Fibroblast of lung (primary cell): Measurements from ENCODE around the gene DRG1.

Experiments used
- CTCF ChIP-seq, 2 donors: IDR thresholded peaks in 1 of 2; conservative IDR thresholded peaks in 1 of 2; 1 replicate in 1 of 2; 2 replicates in 1 of 2; pipeline ENCODE4 v1.5.1; 2011 to 2012; ENCODE audit warnings: low read length in 2 of 2, control low read depth in 1 of 2, inconsistent platforms in 1 of 2, low read depth in 1 of 2, mild to moderate bottlenecking in 1 of 2
- EZH2 ChIP-seq: IDR thresholded peaks from 2 replicates; pipeline ENCODE4 v1.5.1; 2012; ENCODE audit warnings: low read length, control low read depth, mild to moderate bottlenecking; ENCODE audit errors: missing control alignments

- TF ChIP-seq CTCF (conservative IDR thresholded peaks at IDR 0.05 in 1 of 2, IDR thresholded peaks at IDR 0.05 in 1 of 2; ENCODE audit: low read depth in 1 of 2, low read length in 2 of 2) = no peak
- TF ChIP-seq EZH2 = no peak
Observed at GRCh38 chr22:31443516-31443915, 44.1 kb downstream of the DRG1 start.
